K562 (cell line): ENCODE measurements around the gene SHB. TPM values are rescaled to one million over a fixed set of nuclear protein-coding genes. Genes with fewer than 3 reads are reported as not detected.

Source experiments
- BHLHE40 ChIP-seq: IDR thresholded peaks from 2 replicates; pipeline ENCODE4 v1.6.1; 2011; ENCODE audit warnings: low read length, improper control_type of control experiment
- CHAMP1 ChIP-seq: fragments of 450-650 bp; IDR thresholded peaks from 2 replicates; pipeline ENCODE4 v1.6.1; 2016; ENCODE audit warnings: mild to moderate bottlenecking
- FOSL1 ChIP-seq: fragments of 200-800 bp; sonication (Bioruptor generic); conservative IDR thresholded peaks from 2 replicates; pipeline ENCODE4 v1.6.1; 2016; ENCODE audit warnings: missing genetic modification characterization, missing compliant biosample characterization
- FOXJ3 ChIP-seq: sonication (generic); formaldehyde crosslinking; IDR thresholded peaks from 2 replicates; pipeline ENCODE4 v1.4.0; 2020; ENCODE audit warnings: mild to moderate bottlenecking, missing genetic modification reagents
- GABPA ChIP-seq: fragments of 200-800 bp; sonication (Bioruptor generic); conservative IDR thresholded peaks from 2 replicates; pipeline ENCODE4 v1.6.1; 2016; ENCODE audit warnings: low read depth, missing genetic modification characterization, missing compliant biosample characterization
- KDM2B ChIP-seq: fragments of 250-450 bp; sonication (Bioruptor Pico); IDR thresholded peaks from 2 replicates; pipeline ENCODE4 v1.8.0; 2021; ENCODE audit warnings: mild to moderate bottlenecking, moderate library complexity
- MNT ChIP-seq, 2 experiments: fragments of 450-650 bp; conservative IDR thresholded peaks; 2 replicates each; pipeline ENCODE4 v1.6.1; 2017; ENCODE audit warnings: mild to moderate bottlenecking in 2 of 2, moderate library complexity in 2 of 2
- PBX2 ChIP-seq, 2 experiments: IDR thresholded peaks in 1 of 2; conservative IDR thresholded peaks in 1 of 2; 2 replicates each; pipeline ENCODE4 v1.6.1; 2016; ENCODE audit warnings: low read depth in 2 of 2, mild to moderate bottlenecking in 1 of 2, missing compliant biosample characterization in 1 of 2, missing genetic modification characterization in 1 of 2, moderate library complexity in 1 of 2
- SREBF1 ChIP-seq: fragments of 150-350 bp; IDR thresholded peaks from 2 replicates; pipeline ENCODE4 v1.6.1; 2014; ENCODE audit warnings: antibody characterized with exemption, low read depth, low read length, borderline replicate concordance
- TAF9B ChIP-seq: fragments of 450-650 bp; IDR thresholded peaks from 2 replicates; pipeline ENCODE4 v1.6.1; 2018; ENCODE audit warnings: mild to moderate bottlenecking; ENCODE audit not compliant: partially characterized antibody
- TEAD4 ChIP-seq, 2 experiments: sonication (generic) in 1 of 2; formaldehyde crosslinking in 1 of 2; IDR thresholded peaks; 2 replicates each; pipeline versions ENCODE4 v1.6.1 to v1.8.0; 2012 to 2022; ENCODE audit warnings: borderline replicate concordance in 1 of 2, inconsistent platforms in 1 of 2, low read length in 1 of 2, mild to moderate bottlenecking in 1 of 2, missing genetic modification reagents in 1 of 2
- TRIM24 ChIP-seq, 2 experiments: fragments of 450-650 bp; IDR thresholded peaks; 2 replicates each; pipeline ENCODE4 v1.6.1; 2016
- ZKSCAN1 ChIP-seq: fragments of 150-350 bp; IDR thresholded peaks from 2 replicates; pipeline ENCODE4 v1.6.1; 2016; ENCODE audit warnings: low read depth, low read length
- ZNF134 ChIP-seq: fragments of 250-450 bp; sonication (Bioruptor Pico); conservative IDR thresholded peaks from 2 replicates; pipeline ENCODE4 v1.4.0; 2020
- ZSCAN29 ChIP-seq: fragments of 450-650 bp; IDR thresholded peaks from 2 replicates; pipeline ENCODE4 v1.6.1; 2017
- polyA plus RNA-seq, 8 experiments: library from polyadenylated mRNA; depleted of rRNA in 4 of 8; stranded (reverse) in 5 of 8; unstranded in 3 of 8; fragments of >200 nt; fragmentation: Nextera tagmentation in 2 of 8; fragmentation: Illumina TruSeq in 1 of 8; extraction: Ambion mirVana in 2 of 8; extraction: Trizol in 1 of 8; gene quantifications; 2 replicates each; pipeline versions ENCODE4 v1.2.1 to v1.2.3, GENCODE V29; 2011 to 2014; ENCODE audit warnings: inconsistent platforms in 1 of 8, missing spikeins in 1 of 8
- total RNA-seq, 7 experiments: library from RNA; depleted of rRNA in 6 of 7; stranded (reverse); fragments of >200 nt in 6 of 7; fragmentation: Illumina TruSeq in 2 of 7; extraction: Trizol in 2 of 7; gene quantifications; 2 replicates each; pipeline versions ENCODE4 v1.2.1 to v1.2.3, GENCODE V29; 2011 to 2021; ENCODE audit warnings: low replicate concordance in 1 of 7

The SHB gene
- total and polyA plus RNA-seq, 9 of the 15 experiments (the other 6 are each of a cell fraction or from before 2014, with no cell fraction given) = 0.78 to 16.0 (median 5.3) TPM

- TF ChIP-seq PBX2 (CRISPR knock-in tag; IDR thresholded peaks at IDR 0.05; ENCODE audit: low read depth) = no peak
- peak; percentile 89 for TF ChIP-seq PBX2 (tag; conservative IDR thresholded peaks at IDR 0.05; ENCODE audit: low read depth)
- TF ChIP-seq FOSL1 (tag) = 0 out of 2 replicates have a peak, but pooled peaks have one; percentile 24
- no peak for TF ChIP-seq TAF9B
- TF ChIP-seq FOXJ3 = no peak
- peak; percentile 54 for TF ChIP-seq GABPA
- TF ChIP-seq CHAMP1 = no peak
- TF ChIP-seq TRIM24 (IDR thresholded peaks at IDR 0.05) = no peak
- no peak for TF ChIP-seq ZKSCAN1
- 0 out of 2 replicates have a peak, but pooled peaks have one; percentile 22 for TF ChIP-seq TEAD4 (IDR thresholded peaks at IDR 0.05; ENCODE audit: low read length)
- no peak for TF ChIP-seq TEAD4 (CRISPR knock-in tag; IDR thresholded peaks at IDR 0.05; ENCODE audit: borderline replicate concordance)
- no peak for TF ChIP-seq ZSCAN29
- no peak for TF ChIP-seq SREBF1
- peak in 1 of 2 experiments; percentile 42; a peak in 1 of 4 replicates for TF ChIP-seq MNT (conservative IDR thresholded peaks at IDR 0.05)
- no peak for TF ChIP-seq KDM2B (CRISPR knock-in tag)
- TF ChIP-seq ZNF134 (CRISPR knock-in tag) = 0 out of 2 replicates have a peak, but pooled peaks have one; percentile 11
- no peak for TF ChIP-seq BHLHE40
Observed at GRCh38 chr9:37984672-37985611, 84.1 kb downstream of the SHB start (continued).
